Coronary artery (tissue), 2 donors: ENCODE measurements around the gene PLCG2.

Source experiments
- DNase-seq: peaks from one replicate; pipeline ENCODE4 v3.0.0-alpha.2; 2017; ENCODE audit warnings: low spot score
- H3K27ac ChIP-seq, 2 donors: fragments of 200-600 bp; sonication (generic); one replicate each; pipeline ENCODE4 v1.5.1; 2016 to 2019
- H3K4me3 ChIP-seq: fragments of 200-600 bp; sonication (generic); 2 replicates; pipeline ENCODE4 v1.5.1; 2016; ENCODE audit warnings: mild to moderate bottlenecking, moderate library complexity
- TF ChIP-seq, protein P1 (sequence below): fragments of 200-600 bp; sonication (generic); IDR thresholded peaks from one replicate; pipeline ENCODE4 v1.5.1; 2019; ENCODE audit warnings: antibody characterized with exemption

The PLCG2 gene

DNA sequence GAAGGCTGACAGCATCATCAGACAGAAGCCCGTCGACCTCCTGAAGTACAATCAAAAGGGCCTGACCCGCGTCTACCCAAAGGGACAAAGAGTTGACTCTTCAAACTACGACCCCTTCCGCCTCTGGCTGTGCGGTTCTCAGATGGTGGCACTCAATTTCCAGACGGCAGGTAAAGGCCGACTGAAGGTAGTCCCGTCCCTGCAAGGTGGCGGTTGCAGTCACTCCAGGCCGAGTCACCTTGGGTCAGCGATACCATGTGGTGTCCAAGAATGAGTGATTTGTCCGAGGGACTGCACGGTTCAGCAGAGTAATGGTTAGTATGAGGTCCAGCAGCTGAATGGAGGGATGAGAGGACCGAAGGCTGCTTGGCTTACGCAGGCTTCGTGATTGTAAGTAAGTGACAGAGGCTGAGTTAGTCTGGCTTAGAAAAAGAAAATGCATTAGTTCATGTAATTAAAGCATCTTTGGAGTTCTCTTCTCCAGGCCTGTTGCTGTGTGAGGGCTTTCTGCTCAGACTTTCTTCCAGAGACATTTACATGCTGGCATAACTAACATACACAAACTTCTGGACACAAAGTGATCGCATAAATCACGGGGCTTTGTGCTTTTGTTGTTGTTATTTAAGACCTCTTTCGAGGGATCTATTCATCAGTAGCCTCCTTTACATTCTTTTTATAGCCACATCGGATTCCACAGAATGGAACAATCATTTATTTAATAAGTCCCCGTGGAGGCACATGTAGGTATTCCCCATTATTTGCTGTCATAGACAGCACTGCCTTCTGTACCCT, 157.3 kb downstream of the PLCG2 start:
- no peak for DNase-seq
- TF ChIP-seq, protein P1, sequence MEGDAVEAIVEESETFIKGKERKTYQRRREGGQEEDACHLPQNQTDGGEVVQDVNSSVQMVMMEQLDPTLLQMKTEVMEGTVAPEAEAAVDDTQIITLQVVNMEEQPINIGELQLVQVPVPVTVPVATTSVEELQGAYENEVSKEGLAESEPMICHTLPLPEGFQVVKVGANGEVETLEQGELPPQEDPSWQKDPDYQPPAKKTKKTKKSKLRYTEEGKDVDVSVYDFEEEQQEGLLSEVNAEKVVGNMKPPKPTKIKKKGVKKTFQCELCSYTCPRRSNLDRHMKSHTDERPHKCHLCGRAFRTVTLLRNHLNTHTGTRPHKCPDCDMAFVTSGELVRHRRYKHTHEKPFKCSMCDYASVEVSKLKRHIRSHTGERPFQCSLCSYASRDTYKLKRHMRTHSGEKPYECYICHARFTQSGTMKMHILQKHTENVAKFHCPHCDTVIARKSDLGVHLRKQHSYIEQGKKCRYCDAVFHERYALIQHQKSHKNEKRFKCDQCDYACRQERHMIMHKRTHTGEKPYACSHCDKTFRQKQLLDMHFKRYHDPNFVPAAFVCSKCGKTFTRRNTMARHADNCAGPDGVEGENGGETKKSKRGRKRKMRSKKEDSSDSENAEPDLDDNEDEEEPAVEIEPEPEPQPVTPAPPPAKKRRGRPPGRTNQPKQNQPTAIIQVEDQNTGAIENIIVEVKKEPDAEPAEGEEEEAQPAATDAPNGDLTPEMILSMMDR: no peak
- Histone ChIP-seq H3K4me3 (no peak overlapping the region), H3K27ac (no peak overlapping the region)

DNA sequence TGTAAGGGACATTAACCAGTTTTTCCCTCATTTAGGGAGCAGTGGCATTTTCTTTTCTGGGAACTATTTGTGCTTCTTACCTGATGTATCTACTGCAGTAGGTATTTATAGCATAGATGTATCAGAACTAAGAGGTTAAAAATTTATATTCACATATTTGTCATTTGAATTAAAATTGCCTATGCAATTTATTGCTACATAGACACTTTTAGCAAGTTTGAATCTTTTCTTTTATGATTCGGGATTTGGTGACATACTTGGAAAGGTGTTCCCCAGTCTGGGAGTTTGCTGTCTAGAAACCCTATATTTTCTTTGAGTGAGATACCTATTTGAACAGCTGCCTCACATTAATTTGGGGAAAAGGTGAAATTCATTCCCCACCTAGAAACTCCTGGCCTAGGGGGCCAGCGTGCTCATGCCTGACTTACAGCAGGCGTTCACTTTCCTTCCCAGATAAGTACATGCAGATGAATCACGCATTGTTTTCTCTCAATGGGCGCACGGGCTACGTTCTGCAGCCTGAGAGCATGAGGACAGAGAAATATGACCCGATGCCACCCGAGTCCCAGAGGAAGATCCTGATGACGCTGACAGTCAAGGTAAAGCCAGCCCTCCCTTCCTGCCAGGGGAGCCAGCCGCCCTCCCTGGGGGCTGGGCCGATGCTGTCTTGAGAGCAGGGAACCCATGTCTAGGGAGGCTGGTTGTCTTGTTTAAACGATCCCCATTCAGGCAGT, 158.4 kb downstream of the PLCG2 start:
- TF ChIP-seq, protein P1: no peak
- H3K27ac ChIP-seq: no peak overlapping the region
- no peak overlapping the region for H3K4me3 ChIP-seq
- DNase-seq: no peak

DNA sequence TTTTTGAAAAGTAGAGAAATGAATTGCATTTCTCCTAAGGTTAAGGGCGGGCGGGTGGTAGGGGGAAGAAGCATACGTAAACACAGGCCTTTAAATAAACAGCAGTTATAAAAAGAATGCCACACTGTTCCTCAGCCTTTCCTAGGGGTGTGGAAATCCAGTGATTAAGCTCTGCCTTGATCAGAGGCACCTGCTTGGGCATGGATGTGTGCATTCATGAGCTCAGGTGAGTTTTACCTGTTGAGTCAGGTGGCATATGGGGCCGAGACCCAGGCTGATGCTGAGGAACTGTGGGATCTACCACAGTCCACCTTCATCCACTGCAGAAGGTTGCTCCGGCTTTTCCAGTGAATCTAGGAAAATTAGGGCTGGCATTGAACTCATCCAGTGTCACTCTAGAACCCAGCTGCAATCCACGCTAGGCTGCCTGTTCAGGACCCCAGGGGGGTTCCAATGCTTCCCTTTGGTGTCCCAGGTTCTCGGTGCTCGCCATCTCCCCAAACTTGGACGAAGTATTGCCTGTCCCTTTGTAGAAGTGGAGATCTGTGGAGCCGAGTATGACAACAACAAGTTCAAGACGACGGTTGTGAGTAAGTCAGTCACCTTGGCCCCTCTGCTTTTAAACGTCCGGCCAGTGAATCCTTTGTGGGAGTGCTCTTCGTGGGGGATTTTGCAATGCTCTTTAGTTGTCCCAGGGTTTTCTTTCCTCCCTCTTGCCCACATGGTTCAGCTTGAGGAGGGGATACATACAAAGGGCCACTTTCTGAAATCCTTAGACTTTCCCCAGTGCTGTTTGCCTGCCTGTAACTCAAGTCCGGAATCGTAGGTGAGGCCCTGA, 159.5 kb downstream of the PLCG2 start:
- DNase-seq: no peak
- Histone ChIP-seq H3K4me3 (no peak overlapping the region), H3K27ac (no peak overlapping the region)
- TF ChIP-seq, protein P1: no peak

DNA sequence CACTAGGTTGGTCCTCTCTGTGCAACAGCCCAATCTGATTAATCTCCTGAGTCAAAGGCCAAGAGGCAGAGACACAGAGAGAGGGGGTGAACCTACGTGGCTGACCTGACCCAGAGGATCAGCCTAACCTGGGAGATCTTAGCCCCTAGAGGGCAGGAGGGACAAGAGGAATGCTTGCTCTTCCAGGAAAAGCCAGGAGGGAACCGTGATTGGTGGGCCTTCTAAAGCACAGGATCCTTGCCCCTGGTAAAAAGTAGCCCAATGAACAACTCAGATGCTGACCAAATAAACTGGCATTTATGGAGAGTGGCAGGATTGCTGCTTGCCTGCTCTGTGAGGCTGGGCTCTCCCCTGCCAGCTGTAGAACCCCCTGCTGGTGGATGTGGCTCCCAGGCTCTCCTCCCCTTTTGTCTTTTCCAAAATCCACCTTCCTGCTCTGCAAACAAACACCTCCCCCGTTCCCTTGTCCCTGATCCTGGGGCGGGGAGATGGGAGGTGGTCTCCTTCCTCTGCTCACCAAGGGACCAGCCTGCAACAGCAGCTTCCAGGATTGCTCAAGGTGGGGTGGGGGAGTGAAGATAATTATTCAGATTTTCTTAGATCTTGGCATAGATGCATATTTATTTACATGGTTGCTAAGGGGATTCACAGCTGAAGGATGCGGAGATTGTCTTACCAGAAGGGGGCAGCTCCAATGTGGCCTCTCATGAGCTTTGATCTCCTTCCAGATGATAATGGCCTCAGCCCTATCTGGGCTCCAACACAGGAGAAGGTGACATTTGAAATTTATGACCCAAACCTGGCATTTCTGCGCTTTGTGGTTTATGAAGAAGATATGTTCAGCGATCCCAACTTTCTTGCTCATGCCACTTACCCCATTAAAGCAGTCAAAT, 160.3 kb downstream of the PLCG2 start:
- H3K27ac ChIP-seq: no peak overlapping the region
- TF ChIP-seq, protein P1: no peak

DNA sequence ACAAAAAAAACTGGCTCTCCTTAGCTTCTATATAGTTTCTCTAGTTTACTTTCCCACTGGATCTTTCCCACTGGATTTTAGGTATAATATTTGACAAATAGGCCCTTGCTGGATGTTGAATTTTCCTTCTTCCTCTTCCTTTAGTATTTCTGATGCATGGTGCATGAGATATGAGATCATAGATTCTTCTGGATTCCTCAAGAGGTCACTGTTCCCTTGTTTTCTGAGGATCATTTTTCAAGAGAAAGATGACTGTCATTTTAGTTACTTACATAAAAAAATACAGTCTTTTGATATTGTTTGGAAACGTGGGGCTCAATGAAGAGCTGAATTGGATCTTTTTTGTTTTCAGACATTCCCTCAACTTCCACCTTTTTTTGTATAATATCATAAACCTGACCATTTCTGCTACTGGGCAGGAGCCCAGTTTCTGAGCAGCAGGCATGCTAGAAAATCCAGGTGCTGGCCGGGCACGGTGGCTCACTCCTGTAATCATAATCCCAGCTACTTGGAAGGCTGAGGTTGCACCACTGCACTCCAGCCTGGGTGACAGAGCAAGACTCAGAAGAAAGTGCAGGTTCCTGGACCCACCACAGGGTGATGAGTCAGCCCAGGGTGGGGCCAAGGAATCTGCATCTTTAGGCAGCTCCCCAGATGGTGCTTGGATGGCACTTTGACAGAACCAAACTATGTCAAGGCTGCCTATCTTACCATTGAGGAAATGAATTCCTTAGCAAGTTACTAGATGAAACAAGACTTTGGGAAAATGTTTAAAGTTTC, 161.9 kb downstream of the PLCG2 start:
- no peak overlapping the region for H3K4me3 ChIP-seq
- no peak for DNase-seq
- TF ChIP-seq, protein P1: peak; percentile 14
- H3K27ac ChIP-seq: no peak overlapping the region

More for the DNA sequence above, 160.3 kb downstream of the PLCG2 start:
- DNase-seq: no peak
- H3K4me3 ChIP-seq: no peak overlapping the region
